Esophagus squamous epithelium (tissue), 5 donors: ENCODE measurements around the gene GAS7. TPM values are rescaled to one million over a fixed set of nuclear protein-coding genes. Genes with fewer than 3 reads are reported as not detected.
A peak's percentile ranks its signal among the peaks of the same experiment; 100 is the strongest.
"Not testable (repeated sequence)": the region's sequence is repeated elsewhere in the genome, so short reads cannot be mapped to it uniquely, and the experiment has no call there.

ENCODE experiments used
- DNase-seq: peaks from one replicate; lab custom pipeline; 2025; lab: John Stamatoyannopoulos, UW
- H3K27ac ChIP-seq, 4 donors: fragments of 200-600 bp; sonication (generic); one replicate each; pipeline ENCODE4 v1.5.1; 2016 to 2019; ENCODE audit warnings: mild to moderate bottlenecking in 1 of 4
- H3K27me3 ChIP-seq, 4 donors: fragments of 200-600 bp; sonication (generic); 1 replicate in 3 of 4; 2 replicates in 1 of 4; pipeline versions ENCODE4 v1.5.1 to v1.6.0; 2017 to 2021; ENCODE audit warnings: antibody characterized with exemption in 1 of 4
- H3K36me3 ChIP-seq, 3 donors: fragments of 200-600 bp; sonication (generic); one replicate each; pipeline ENCODE4 v1.5.1; 2016 to 2019
- H3K4me1 ChIP-seq, 3 donors: fragments of 200-600 bp; sonication (generic); one replicate each; pipeline ENCODE4 v1.5.1; 2017 to 2019
- H3K4me3 ChIP-seq, 4 donors: fragments of 200-600 bp; sonication (generic); 1 replicate in 3 of 4; 2 replicates in 1 of 4; pipeline ENCODE4 v1.5.1; 2016 to 2019; ENCODE audit warnings: mild to moderate bottlenecking in 2 of 4, moderate library complexity in 1 of 4
- H3K9me3 ChIP-seq, 3 donors: fragments of 200-600 bp; sonication (generic); one replicate each; pipeline ENCODE4 v1.5.1; 2016 to 2019
- CTCF ChIP-seq, 6 experiments: fragments of 450-650 bp in 4 of 6; fragments of 200-600 bp in 2 of 6; sonication (generic) in 2 of 6; IDR thresholded peaks; one replicate each; pipeline ENCODE4 v1.5.1; 2016 to 2019; ENCODE audit warnings: antibody characterized with exemption in 6 of 6, mild to moderate bottlenecking in 4 of 6, moderate library complexity in 4 of 6
- POLR2A ChIP-seq, 4 donors: fragments of 450-650 bp; IDR thresholded peaks; one replicate each; pipeline ENCODE4 v1.6.1; 2017; ENCODE audit warnings: antibody characterized with exemption in 4 of 4, mild to moderate bottlenecking in 4 of 4, moderate library complexity in 3 of 4
- WGBS, 2 donors: methylation state at CpG; one replicate each; pipeline ENCODE4 v1.1.5; 2018; 5-methylcytosine and 5-hydroxymethylcytosine counted together
- intact Hi-C: fragments of 100-400 bp; cut with DNase I; formaldehyde crosslinking; loops from one replicate; pipeline ENCODE4 v1.15.0; 2022
- total RNA-seq, 4 donors: library from RNA; depleted of rRNA; stranded (reverse); fragments of >200 nt; gene quantifications; one replicate each; pipeline ENCODE4 v1.1.0, GENCODE V29; 2016
- donor health status: DM: yes; HTN: yes; CAD: no.

GAS7 gene
- total RNA-seq, 4 donors from 2014 or later, result 16.8 to 39.1 (median 30.1) TPM

GRCh38 chr17:10099051-10099571 lies 99.3 kb downstream of the GAS7 start:
- Histone ChIP-seq H3K36me3 (no peaks in the 10 kb centered on the region), H3K9me3 (no peaks in the 10 kb centered on the region), H3K4me1 (peaks cover 20 to 58% (median 26%) of the 10 kb centered on the region in 3 donors), H3K4me3 (no peak overlapping the region), H3K27ac (peak overlapping the region; percentile 52 to 85 (median 70)), H3K27me3 (no peaks in the 10 kb centered on the region)
- intact Hi-C loops, result no loop called here
- no peak for DNase-seq
- TF ChIP-seq POLR2A (IDR thresholded peaks at IDR 0.05) (no peak), CTCF (IDR thresholded peaks at IDR 0.05) (no peak)
- 49 to 55% methylated on average over 5 to 8 of the region's 8 CpGs for WGBS, 2 donors

GRCh38 chr17:10096596-10096995 lies 101.8 kb downstream of the GAS7 start:
- Histone ChIP-seq H3K27ac (peak overlapping the region in 2 of 4 donors; percentile 19 to 85), H3K9me3 (peaks cover 0 to 13% (median 0%) of the 10 kb centered on the region in 3 donors)

GRCh38 chr17:10095295-10095694 lies 103.1 kb downstream of the GAS7 start:
- H3K4me1 ChIP-seq, result peaks cover 20 to 63% (median 26%) of the 10 kb centered on the region in 3 donors
- H3K27me3 ChIP-seq, DNase-seq, intact Hi-C loops, H3K36me3 ChIP-seq, H3K4me3 ChIP-seq: not testable (repeated sequence)
- H3K9me3 ChIP-seq, result peaks cover 0 to 13% (median 0%) of the 10 kb centered on the region in 3 donors
- WGBS, 2 donors, result 44 to 45% methylated on average over 8 of the region's 8 CpGs
- H3K27ac ChIP-seq, result peak overlapping the region; percentile 15 to 85 (median 52)

More at GRCh38 chr17:10096596-10096995, 101.8 kb downstream of the GAS7 start:
- 70 to 85% methylated on average over 5 to 8 of the region's 8 CpGs for whole genome bisulfite sequencing, 2 donors
- Histone ChIP-seq H3K4me1 (peaks cover 20 to 58% (median 26%) of the 10 kb centered on the region in 3 donors), H3K27me3 (no peaks in the 10 kb centered on the region), H3K4me3 (no peak overlapping the region), H3K36me3 (no peaks in the 10 kb centered on the region)
- no peak for DNase-seq
- TF ChIP-seq POLR2A (IDR thresholded peaks at IDR 0.05) (no peak), CTCF (IDR thresholded peaks at IDR 0.05) (no peak)
- intact Hi-C loops, result no loop called here

GRCh38 chr17:10094797-10095196 lies 103.6 kb downstream of the GAS7 start:
- H3K36me3 ChIP-seq, result no peaks in the 10 kb centered on the region
- 51 to 77% methylated on average over 8 of the region's 8 CpGs for WGBS, 2 donors
- TF ChIP-seq POLR2A (IDR thresholded peaks at IDR 0.05), result no peak
- no peak for TF ChIP-seq CTCF (IDR thresholded peaks at IDR 0.05)
- DNase-seq, result no peak
- peak overlapping the region; percentile 15 to 85 (median 52) for H3K27ac ChIP-seq
- H3K9me3 ChIP-seq, result peaks cover 0 to 13% (median 0%) of the 10 kb centered on the region in 3 donors
- no peaks in the 10 kb centered on the region for H3K27me3 ChIP-seq
- peaks cover 20 to 61% (median 26%) of the 10 kb centered on the region in 3 donors for H3K4me1 ChIP-seq
- intact Hi-C loops, result no loop called here
- H3K4me3 ChIP-seq, result no peak overlapping the region

GRCh38 chr17:10092595-10092994 lies 105.8 kb downstream of the GAS7 start:
- H3K4me3 ChIP-seq, result no peak overlapping the region
- no peaks in the 10 kb centered on the region for H3K36me3 ChIP-seq
- no peaks in the 10 kb centered on the region for H3K27me3 ChIP-seq
- WGBS, 2 donors, result 43 to 58% methylated on average over 2 of the region's 2 CpGs
- TF ChIP-seq POLR2A (IDR thresholded peaks at IDR 0.05), result no peak
- DNase-seq, result no peak
- no peak overlapping the region for H3K27ac ChIP-seq
- intact Hi-C loops, result no loop called here
- peaks cover 10 to 57% (median 14%) of the 10 kb centered on the region in 3 donors for H3K4me1 ChIP-seq
- H3K9me3 ChIP-seq, result peaks cover 0 to 13% (median 0%) of the 10 kb centered on the region in 3 donors

GRCh38 chr17:10091046-10091445 lies 107.4 kb downstream of the GAS7 start:
- peak overlapping the region in 1 of 4 donors; percentile 49 for H3K27ac ChIP-seq
- TF ChIP-seq POLR2A (IDR thresholded peaks at IDR 0.05), result no peak
- no peak for TF ChIP-seq CTCF (IDR thresholded peaks at IDR 0.05)

More at GRCh38 chr17:10091046-10091445, 107.4 kb downstream of the GAS7 start:
- Histone ChIP-seq H3K36me3 (no peaks in the 10 kb centered on the region), H3K4me3 (no peak overlapping the region), H3K9me3 (peaks cover 0 to 13% (median 0%) of the 10 kb centered on the region in 3 donors), H3K27me3 (no peaks in the 10 kb centered on the region), H3K4me1 (peaks cover 2 to 54% (median 16%) of the 10 kb centered on the region in 3 donors)
- 67 to 74% methylated on average over 4 to 5 of the region's 5 CpGs for WGBS, 2 donors
- intact Hi-C loops, result no loop called here
- no peak for DNase-seq
